HG02981 (cell line): Measurements from ENCODE around the gene MAP7.

Experiments
- ATAC-seq: cut with Tn5 transposase; IDR thresholded peaks from one replicate; pipeline ENCODE4 v1.9.1; 2021; ENCODE audit warnings: mild to moderate bottlenecking, moderate library complexity; ENCODE audit not compliant: unreplicated experiment

Gene MAP7

GRCh38 chr6:136427378-136427717, 122.9 kb downstream of the MAP7 start:
- no peak for ATAC-seq

GRCh38 chr6:136426627-136427377, 123.4 kb downstream of the MAP7 start:
- no peak for ATAC-seq

- no peak for ATAC-seq
Observed at GRCh38 chr6:136425793-136426192, 124.4 kb downstream of the MAP7 start.

GRCh38 chr6:136424901-136425300, 125.3 kb downstream of the MAP7 start:
- no peak for ATAC-seq

GRCh38 chr6:136424450-136424849, 125.8 kb downstream of the MAP7 start:
- ATAC-seq: no peak

- no peak for ATAC-seq
Observed at GRCh38 chr6:136421537-136422158, 128.6 kb downstream of the MAP7 start.

GRCh38 chr6:136420853-136421252, 129.4 kb downstream of the MAP7 start:
- ATAC-seq: no peak

GRCh38 chr6:136415351-136416007, 134.7 kb downstream of the MAP7 start:
- ATAC-seq: no peak

- ATAC-seq: no peak
Observed at GRCh38 chr6:136412410-136412809, 137.8 kb downstream of the MAP7 start.

GRCh38 chr6:136411453-136412354, 138.5 kb downstream of the MAP7 start:
- no peak for ATAC-seq

- ATAC-seq: no peak
Observed at GRCh38 chr6:136411025-136411325, 139.2 kb downstream of the MAP7 start.

GRCh38 chr6:136410201-136411024, 139.8 kb downstream of the MAP7 start:
- no peak for ATAC-seq

GRCh38 chr6:136409597-136409996, 140.6 kb downstream of the MAP7 start:
- no peak for ATAC-seq

- ATAC-seq: no peak
Observed at GRCh38 chr6:136408204-136408603, 142.0 kb downstream of the MAP7 start.

GRCh38 chr6:136405420-136406029, 144.7 kb downstream of the MAP7 start:
- ATAC-seq: no peak

- no peak for ATAC-seq
Observed at GRCh38 chr6:136404627-136405419, 145.4 kb downstream of the MAP7 start.

- ATAC-seq: no peak
Observed at GRCh38 chr6:136404007-136404406, 146.2 kb downstream of the MAP7 start.

- no peak for ATAC-seq
Observed at GRCh38 chr6:136403110-136403980, 146.9 kb downstream of the MAP7 start.
